GM18873 (cell line): ENCODE measurements around the gene IFTAP.

Source experiments
- ATAC-seq: cut with Tn5 transposase; IDR thresholded peaks from one replicate; pipeline ENCODE4 v1.9.1; 2021; ENCODE audit warnings: mild to moderate bottlenecking, moderate library complexity, moderate number of reproducible peaks; ENCODE audit not compliant: unreplicated experiment, low FRiP score

IFTAP gene

GRCh38 chr11:36700246-36700645, 105.9 kb downstream of the IFTAP start:
- no peak for ATAC-seq

- ATAC-seq, result peak; percentile 80
These were observed 108.2 kb downstream of the IFTAP start for GRCh38 chr11:36702330-36703054.

DNA sequence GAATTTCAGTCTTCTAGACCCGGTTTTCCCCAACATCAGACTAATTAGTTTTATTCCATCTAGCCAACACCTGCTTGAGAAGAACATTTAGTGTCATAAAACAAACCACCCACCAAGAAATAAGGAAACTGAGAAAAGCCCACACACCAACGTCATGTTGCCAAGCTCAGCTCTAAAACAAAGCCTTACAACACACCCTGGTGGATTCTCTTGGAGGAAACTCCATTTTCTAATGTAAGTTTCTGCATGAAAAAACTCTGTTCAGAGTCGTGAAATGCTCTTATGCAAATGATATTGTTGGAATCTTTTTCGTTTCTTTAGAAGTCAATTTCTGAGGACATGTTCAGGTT, 108.7 kb downstream of the IFTAP start:
- peak; percentile 44 for ATAC-seq
